HK-2 (cell line): ENCODE results near the gene GHITM.
"Not testable (repeated sequence)": the region's sequence is repeated elsewhere in the genome, so short reads cannot be mapped to it uniquely, and the experiment has no call there.

Experiments
- DNase-seq: peaks from one replicate; pipeline ENCODE4 v3.0.0-alpha.2; 2018; ENCODE audit not compliant: unreplicated experiment

GHITM gene

GRCh38 chr10:84176351-84176750, 37.0 kb downstream of the GHITM start:
- no peak for DNase-seq

- no peak for DNase-seq
These were observed 37.6 kb downstream of the GHITM start for GRCh38 chr10:84176836-84177474.

- no peak for DNase-seq
These were observed 38.3 kb downstream of the GHITM start for GRCh38 chr10:84177541-84178141.

GRCh38 chr10:84178160-84178609, 38.9 kb downstream of the GHITM start:
- DNase-seq = no peak

- peak; percentile 38 for DNase-seq
These were observed 39.9 kb downstream of the GHITM start for GRCh38 chr10:84179059-84179710.

- not testable (repeated sequence) for DNase-seq
These were observed 41.1 kb downstream of the GHITM start for GRCh38 chr10:84180386-84180785.

GRCh38 chr10:84181631-84182030, 42.3 kb downstream of the GHITM start:
- DNase-seq = no peak

GRCh38 chr10:84184517-84184916, 45.2 kb downstream of the GHITM start:
- no peak for DNase-seq

- DNase-seq = no peak
These were observed 46.3 kb downstream of the GHITM start for GRCh38 chr10:84185526-84186175.

GRCh38 chr10:84188815-84189214, 49.5 kb downstream of the GHITM start:
- no peak for DNase-seq

- DNase-seq = no peak
These were observed 51.3 kb downstream of the GHITM start for GRCh38 chr10:84190621-84191020.

GRCh38 chr10:84191106-84191505, 51.8 kb downstream of the GHITM start:
- DNase-seq = no peak

GRCh38 chr10:84193327-84193726, 54.0 kb downstream of the GHITM start:
- no peak for DNase-seq

GRCh38 chr10:84193846-84194423, 54.6 kb downstream of the GHITM start:
- DNase-seq = no peak

GRCh38 chr10:84194424-84195043, 55.2 kb downstream of the GHITM start, which contains the start of gene CDHR1:
Gene CDHR1, plus strand, starts transcription at chr10:84194537. Its CDS starts 224 bp downstream, at chr10:84194761.
- DNase-seq = no peak

- DNase-seq = no peak
These were observed 55.9 kb downstream of the GHITM start for GRCh38 chr10:84195044-84195830.

- DNase-seq = no peak
These were observed 56.8 kb downstream of the GHITM start for GRCh38 chr10:84196083-84196482.

- DNase-seq = no peak
These were observed 57.6 kb downstream of the GHITM start for GRCh38 chr10:84196941-84197340.

GRCh38 chr10:84197643-84198042, 58.3 kb downstream of the GHITM start:
- no peak for DNase-seq

- no peak for DNase-seq
These were observed 59.1 kb downstream of the GHITM start for GRCh38 chr10:84198206-84198915.
